Skeletal muscle cell (primary cell): Measurements from ENCODE around the gene DGKZ.
A peak's percentile ranks its signal among the peaks of the same experiment; 100 is the strongest.

Experiments
- DNase-seq: peaks from one replicate; pipeline ENCODE4 v3.0.0-alpha.2; 2010; ENCODE audit warnings: low read depth
- H3K4me3 ChIP-seq: 2 replicates; pipeline ENCODE4 v1.5.1; 2011; ENCODE audit warnings: low read depth, mild to moderate bottlenecking, control low read depth, low read length, moderate library complexity

DGKZ gene

GRCh38 chr11:46339816-46340215, 7.4 kb upstream of the DGKZ start:
- no peak for DNase-seq
- H3K4me3 ChIP-seq = no peak overlapping the region

GRCh38 chr11:46341454-46341853, 5.8 kb upstream of the DGKZ start:
- no peak overlapping the region for H3K4me3 ChIP-seq

GRCh38 chr11:46342239-46342638, 5.0 kb upstream of the DGKZ start:
- H3K4me3 ChIP-seq = no peak overlapping the region
- DNase-seq = no peak

More at GRCh38 chr11:46341454-46341853, 5.8 kb upstream of the DGKZ start:
- no peak for DNase-seq

GRCh38 chr11:46343520-46343919, 3.7 kb upstream of the DGKZ start:
- DNase-seq = no peak
- H3K4me3 ChIP-seq = no peak overlapping the region

- no peak for DNase-seq
- peak overlapping the region; percentile 29 for H3K4me3 ChIP-seq
These were observed 2.1 kb upstream of the DGKZ start for GRCh38 chr11:46345131-46345597.

GRCh38 chr11:46345881-46346484, 1.3 kb upstream of the DGKZ start:
- DNase-seq = no peak
- no peak overlapping the region for H3K4me3 ChIP-seq

GRCh38 chr11:46347637-46348311, 511 bp downstream of the DGKZ start:
- no peak for DNase-seq
- H3K4me3 ChIP-seq = peak overlapping the region; percentile 75

GRCh38 chr11:46348566-46349401, 1.5 kb downstream of the DGKZ start:
- no peak for DNase-seq

GRCh38 chr11:46350695-46351094, 3.4 kb downstream of the DGKZ start:
- no peak overlapping the region for H3K4me3 ChIP-seq
- no peak for DNase-seq

More at GRCh38 chr11:46348566-46349401, 1.5 kb downstream of the DGKZ start:
- H3K4me3 ChIP-seq = peak overlapping the region; percentile 75

GRCh38 chr11:46351148-46351547, 3.9 kb downstream of the DGKZ start:
- no peak overlapping the region for H3K4me3 ChIP-seq
- no peak for DNase-seq

- H3K4me3 ChIP-seq = no peak overlapping the region
- DNase-seq = no peak
These were observed 4.3 kb downstream of the DGKZ start for GRCh38 chr11:46351606-46352005.

- DNase-seq = no peak
- peak overlapping the region; percentile 26 for H3K4me3 ChIP-seq
These were observed 5.0 kb downstream of the DGKZ start for GRCh38 chr11:46352063-46352841.

GRCh38 chr11:46353698-46354097, 6.4 kb downstream of the DGKZ start:
- no peak overlapping the region for H3K4me3 ChIP-seq
- no peak for DNase-seq

GRCh38 chr11:46356924-46357482, 9.7 kb downstream of the DGKZ start:
- DNase-seq = no peak
- H3K4me3 ChIP-seq = no peak overlapping the region

GRCh38 chr11:46357483-46357936, 10.2 kb downstream of the DGKZ start:
- no peak overlapping the region for H3K4me3 ChIP-seq
- DNase-seq = no peak

- no peak for DNase-seq
- H3K4me3 ChIP-seq = no peak overlapping the region
These were observed 12.7 kb downstream of the DGKZ start for GRCh38 chr11:46359953-46360352.

- H3K4me3 ChIP-seq = peak overlapping the region; percentile 39
- DNase-seq = no peak
These were observed 13.6 kb downstream of the DGKZ start for GRCh38 chr11:46360878-46361277.

- H3K4me3 ChIP-seq = peak overlapping the region; percentile 39
- DNase-seq = no peak
These were observed 14.3 kb downstream of the DGKZ start for GRCh38 chr11:46361283-46362155.
